ENCODE data around the gene ADARB2.

Gene ADARB2

DNA sequence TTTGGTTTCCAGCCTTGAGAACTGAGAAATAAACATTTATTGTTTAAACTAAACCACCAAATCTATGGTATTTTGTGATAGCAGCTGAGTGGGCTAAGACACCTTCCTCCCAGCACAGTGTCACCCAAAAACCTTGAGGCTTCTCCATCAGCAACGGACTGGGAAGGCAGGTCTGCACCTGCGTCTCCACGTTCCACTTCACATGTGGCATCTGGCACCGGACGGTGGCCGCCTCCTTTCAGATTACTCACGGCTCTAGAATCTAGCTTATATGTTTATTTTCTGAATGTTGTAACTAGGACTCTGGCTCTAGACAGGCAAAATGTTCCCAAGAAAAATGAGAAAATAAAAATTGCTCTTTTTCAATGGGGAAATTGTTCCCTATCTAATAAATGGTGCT lies 201.0 kb downstream of the ADARB2 start:
- H3K4me3 Mint-ChIP-seq: no peak overlapping the region
- H3K9me3 Mint-ChIP-seq: no peaks in the 10 kb centered on the region
- H3K4me1 Mint-ChIP-seq (ENCODE audit: low read depth): no peaks in the 10 kb centered on the region

DNA sequence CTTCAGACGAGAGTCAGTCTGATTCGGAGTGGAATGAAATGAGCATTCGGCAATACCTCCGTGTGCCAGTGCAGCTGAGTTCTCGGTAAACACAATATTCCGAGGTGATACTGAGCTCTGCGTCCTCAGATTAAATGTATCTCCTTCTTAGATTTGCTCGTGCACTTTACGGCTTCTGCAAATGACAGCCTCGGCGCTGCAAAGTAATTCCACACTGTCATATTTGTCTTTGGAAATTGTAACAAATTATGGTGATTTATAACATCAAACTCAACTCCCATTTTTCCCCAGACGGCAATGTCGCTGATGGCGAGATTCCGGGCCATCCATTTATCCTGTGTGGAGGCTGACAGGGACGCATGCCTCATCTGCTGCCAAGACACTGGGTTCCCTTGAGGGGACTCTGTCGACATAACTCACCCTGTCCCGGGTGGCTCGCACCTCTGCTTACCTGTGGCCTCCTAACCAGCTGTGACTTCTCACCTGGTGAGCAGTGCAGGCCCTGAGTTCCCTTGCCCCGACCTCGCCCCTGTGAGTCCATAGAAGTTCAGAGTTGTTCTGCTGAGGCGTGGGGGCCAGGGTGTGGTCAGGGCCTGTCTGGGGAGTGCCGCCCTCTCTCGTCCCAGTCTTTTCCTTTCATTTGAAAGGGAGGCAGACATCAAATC lies 201.9 kb downstream of the ADARB2 start:
- Mint-ChIP-seq H3K27me3 (no peaks in the 10 kb centered on the region), H3K36me3 (ENCODE audit: low read depth) (no peaks in the 10 kb centered on the region), H3K4me1 (ENCODE audit: low read depth) (no peaks in the 10 kb centered on the region), H3K4me3 (no peak overlapping the region), H3K9me3 (no peaks in the 10 kb centered on the region), H3K27ac (no peak overlapping the region)
- intact Hi-C loops (cut with micrococcal nuclease): no loop called here

More for the DNA sequence above, 201.0 kb downstream of the ADARB2 start:
- intact Hi-C loops (cut with micrococcal nuclease): no loop called here
- H3K27ac Mint-ChIP-seq: no peak overlapping the region
- H3K36me3 Mint-ChIP-seq (ENCODE audit: low read depth): no peaks in the 10 kb centered on the region
- no peaks in the 10 kb centered on the region for H3K27me3 Mint-ChIP-seq

DNA sequence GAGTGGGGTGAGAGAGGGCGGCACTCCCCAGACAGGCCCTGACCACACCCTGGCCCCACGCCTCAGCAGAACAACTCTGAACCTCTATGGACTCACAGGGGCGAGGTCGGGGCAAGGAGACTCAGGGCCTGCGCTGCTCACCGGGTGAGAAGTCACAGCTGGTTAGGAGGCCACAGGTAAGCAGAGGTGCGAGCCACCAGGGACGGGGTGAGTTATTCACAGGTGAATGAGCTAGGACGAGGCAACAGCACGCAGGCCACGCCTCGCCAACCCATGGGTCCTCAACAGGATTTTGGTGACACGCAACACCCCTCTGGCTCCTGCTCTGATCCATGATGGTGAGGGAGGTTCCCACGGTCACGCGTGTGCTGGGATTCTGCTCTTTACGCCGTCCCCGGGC lies 202.5 kb downstream of the ADARB2 start:
- intact Hi-C loops (cut with micrococcal nuclease): no loop called here
- Mint-ChIP-seq H3K4me1 (ENCODE audit: low read depth) (no peaks in the 10 kb centered on the region), H3K9me3 (no peaks in the 10 kb centered on the region), H3K27me3 (no peaks in the 10 kb centered on the region), H3K4me3 (no peak overlapping the region), H3K36me3 (ENCODE audit: low read depth) (no peaks in the 10 kb centered on the region), H3K27ac (no peak overlapping the region)

DNA sequence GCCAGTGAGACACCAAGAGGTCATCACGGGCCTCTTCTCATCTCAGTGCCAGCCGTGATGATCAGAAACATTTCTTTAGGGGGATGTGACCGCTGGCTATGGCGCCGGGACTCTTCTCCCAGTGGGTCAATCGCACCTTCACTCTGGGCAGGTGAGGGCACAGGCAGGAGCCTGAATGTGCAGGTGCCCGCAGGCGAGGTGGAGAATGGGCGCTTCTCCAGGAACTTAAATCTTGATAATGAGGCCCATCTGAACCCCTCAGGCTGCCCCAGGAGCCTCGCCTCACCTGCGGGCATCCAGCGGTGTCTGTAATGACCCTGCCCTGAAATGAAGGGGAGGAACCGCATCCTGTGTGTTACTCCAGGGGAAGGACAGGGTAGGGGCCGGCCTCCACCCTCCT lies 204.7 kb downstream of the ADARB2 start:
- Mint-ChIP-seq H3K27ac (no peak overlapping the region), H3K36me3 (ENCODE audit: low read depth) (no peaks in the 10 kb centered on the region), H3K27me3 (no peaks in the 10 kb centered on the region), H3K4me3 (no peak overlapping the region), H3K4me1 (ENCODE audit: low read depth) (no peaks in the 10 kb centered on the region), H3K9me3 (no peaks in the 10 kb centered on the region)
- intact Hi-C loops (cut with micrococcal nuclease): no loop called here

DNA sequence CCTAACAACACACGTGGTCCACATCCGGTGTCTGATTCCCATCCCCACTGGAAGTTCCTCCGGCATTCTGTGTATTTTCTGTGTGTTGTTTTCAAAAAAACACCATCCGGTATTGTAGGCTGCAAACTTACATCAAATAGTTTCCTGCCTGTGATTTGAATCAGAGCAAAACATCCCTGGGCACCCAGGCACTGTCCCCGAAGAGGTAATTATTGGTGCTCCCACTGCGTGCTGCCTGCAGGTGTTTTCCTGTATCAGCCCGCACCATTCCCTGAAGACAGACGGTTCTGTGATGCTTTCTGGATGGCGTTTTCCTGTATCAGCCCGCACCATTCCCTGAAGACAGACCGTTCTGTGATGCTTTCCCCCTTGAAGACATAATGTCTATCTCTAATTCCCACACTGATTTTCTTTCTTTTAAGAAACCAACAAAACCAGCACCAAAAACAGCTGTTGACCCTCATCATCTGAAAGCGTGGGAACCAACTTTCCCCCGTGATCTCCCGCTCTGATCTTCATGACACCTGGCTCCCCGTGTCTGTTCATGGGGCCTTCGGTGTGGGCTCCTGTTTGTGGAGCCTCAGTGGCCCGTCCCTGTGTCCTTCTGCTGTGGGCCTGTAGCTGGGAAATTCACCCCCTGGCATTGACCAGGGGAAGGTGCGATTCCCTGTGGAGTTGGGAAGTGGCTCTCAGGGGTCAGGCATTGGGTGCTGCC lies 205.3 kb downstream of the ADARB2 start:
- no peak overlapping the region for H3K27ac Mint-ChIP-seq
- H3K9me3 Mint-ChIP-seq: no peaks in the 10 kb centered on the region
- H3K4me3 Mint-ChIP-seq: no peak overlapping the region
- intact Hi-C loops (cut with micrococcal nuclease): no loop called here
- no peaks in the 10 kb centered on the region for H3K27me3 Mint-ChIP-seq
- no peaks in the 10 kb centered on the region for H3K36me3 Mint-ChIP-seq (ENCODE audit: low read depth)
- no peaks in the 10 kb centered on the region for H3K4me1 Mint-ChIP-seq (ENCODE audit: low read depth)

DNA sequence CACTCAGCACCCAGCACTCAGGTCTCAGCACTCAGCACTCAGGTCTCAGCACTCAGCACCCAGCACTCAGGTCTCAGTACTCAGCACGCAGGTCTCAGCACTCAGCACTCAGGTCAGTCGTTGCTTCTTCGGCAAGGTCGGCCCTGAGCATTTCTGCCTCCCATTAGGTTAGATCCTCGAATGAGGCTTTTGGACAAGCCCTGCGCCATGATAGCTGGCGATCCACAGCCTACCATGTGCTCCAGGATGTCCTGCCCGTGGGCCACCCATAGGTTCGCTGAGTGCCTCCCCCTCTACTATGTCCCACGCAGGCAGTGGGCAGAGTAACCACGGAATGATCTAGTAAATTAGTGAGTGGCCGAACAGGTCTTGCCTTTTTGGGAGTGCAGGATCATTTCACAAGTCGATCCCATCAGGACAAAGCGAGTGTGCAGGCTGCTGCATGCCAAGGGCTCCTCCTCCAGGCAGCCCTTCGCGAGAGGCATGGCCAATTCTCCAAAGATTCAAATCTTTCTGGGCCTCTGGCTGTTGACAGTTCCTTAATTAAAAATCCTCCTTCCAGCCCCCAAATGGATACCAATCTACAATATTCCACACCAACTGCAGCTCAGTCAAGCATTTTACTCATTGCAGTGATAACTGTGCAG lies 206.3 kb downstream of the ADARB2 start:
- Mint-ChIP-seq H3K4me1 (ENCODE audit: low read depth) (no peaks in the 10 kb centered on the region), H3K27ac (no peak overlapping the region), H3K4me3 (no peak overlapping the region), H3K36me3 (ENCODE audit: low read depth) (no peaks in the 10 kb centered on the region), H3K9me3 (no peaks in the 10 kb centered on the region), H3K27me3 (no peaks in the 10 kb centered on the region)
- intact Hi-C loops (cut with micrococcal nuclease): no loop called here

DNA sequence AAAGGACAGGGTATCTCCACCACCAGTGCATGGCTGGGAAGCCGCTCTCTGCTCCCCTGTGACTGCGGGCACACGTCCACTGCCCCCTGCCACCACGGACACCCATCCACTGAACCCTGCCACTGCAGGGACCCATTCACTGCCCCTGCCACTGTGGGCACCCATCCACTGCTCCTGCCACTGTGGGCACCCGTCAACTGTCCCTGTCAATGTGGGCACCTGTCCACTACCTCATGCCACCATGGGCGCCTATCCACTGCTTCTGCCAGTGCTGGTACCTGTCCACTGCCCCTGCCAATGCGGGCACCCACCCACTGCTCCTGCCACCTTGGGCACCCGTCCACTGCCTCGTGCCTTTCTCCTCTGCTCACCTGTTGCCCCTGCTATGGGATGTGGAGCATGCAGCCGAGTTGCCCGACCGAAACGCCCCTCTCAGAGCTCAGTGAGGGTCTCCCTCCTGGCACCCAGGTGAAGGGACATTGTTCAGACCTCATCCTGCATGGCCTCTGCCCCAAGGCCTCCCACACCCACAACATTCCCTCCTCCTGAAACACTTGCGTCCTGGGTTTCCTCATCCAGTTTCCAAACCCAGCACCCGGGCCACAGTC lies 207.4 kb downstream of the ADARB2 start:
- H3K27me3 Mint-ChIP-seq: no peaks in the 10 kb centered on the region
- no peaks in the 10 kb centered on the region for H3K4me1 Mint-ChIP-seq (ENCODE audit: low read depth)
- H3K27ac Mint-ChIP-seq: no peak overlapping the region
- no peaks in the 10 kb centered on the region for H3K36me3 Mint-ChIP-seq (ENCODE audit: low read depth)
- intact Hi-C loops (cut with micrococcal nuclease): no loop called here
- H3K9me3 Mint-ChIP-seq: no peaks in the 10 kb centered on the region
- H3K4me3 Mint-ChIP-seq: no peak overlapping the region

DNA sequence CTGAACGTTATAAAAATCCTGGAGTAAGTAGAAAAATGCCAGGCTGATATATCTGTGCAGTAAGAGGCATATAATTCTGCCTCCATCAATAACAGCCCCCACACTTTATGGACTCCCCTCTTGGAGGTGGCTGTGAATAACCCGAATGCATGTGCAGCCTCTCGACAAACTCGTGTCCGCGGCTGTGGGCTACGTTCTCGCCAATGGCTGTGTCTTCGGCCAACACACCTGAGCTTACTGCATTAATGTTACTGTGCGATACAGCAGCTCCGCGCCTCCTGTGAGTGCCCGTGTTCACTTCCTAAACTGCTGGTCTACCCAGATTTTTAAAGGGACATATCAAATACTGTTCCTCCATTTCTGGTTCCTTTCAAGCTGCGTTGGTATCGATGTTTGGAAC lies 209.4 kb downstream of the ADARB2 start:
- Mint-ChIP-seq H3K9me3 (no peaks in the 10 kb centered on the region), H3K36me3 (ENCODE audit: low read depth) (no peaks in the 10 kb centered on the region), H3K27ac (no peak overlapping the region), H3K4me1 (ENCODE audit: low read depth) (no peaks in the 10 kb centered on the region), H3K27me3 (no peaks in the 10 kb centered on the region), H3K4me3 (no peak overlapping the region)
- intact Hi-C loops (cut with micrococcal nuclease): no loop called here

DNA sequence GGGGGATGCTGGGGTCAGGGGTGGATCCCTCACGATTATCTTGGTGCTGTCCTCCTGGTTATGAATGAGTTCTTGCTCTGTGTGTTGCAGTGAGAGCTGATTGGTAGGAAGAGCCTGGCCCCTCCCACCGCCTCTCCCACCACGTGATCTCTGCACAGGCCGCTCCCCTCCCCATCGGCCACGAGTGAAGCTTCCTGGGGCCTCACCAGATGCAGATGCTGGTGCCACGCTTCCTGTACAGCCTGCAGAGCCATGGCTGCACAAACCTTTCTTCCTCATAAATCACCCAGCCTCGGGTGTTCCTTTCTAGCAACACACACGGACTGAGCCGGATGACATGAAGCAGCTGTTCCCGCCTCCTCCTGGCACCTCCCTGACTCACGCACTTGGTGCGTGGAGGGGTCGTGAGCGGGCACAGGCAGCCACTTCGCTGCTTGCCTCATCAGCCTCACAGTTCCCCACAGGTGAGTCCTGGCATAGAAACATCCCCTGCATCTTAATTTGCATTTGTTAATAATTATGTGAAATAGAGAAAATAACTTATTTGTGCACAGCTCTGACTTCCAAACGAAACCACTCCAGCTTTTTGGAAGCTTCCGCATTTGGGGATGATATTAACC lies 210.8 kb downstream of the ADARB2 start:
- Mint-ChIP-seq H3K4me3 (no peak overlapping the region), H3K4me1 (ENCODE audit: low read depth) (no peaks in the 10 kb centered on the region), H3K36me3 (ENCODE audit: low read depth) (no peaks in the 10 kb centered on the region), H3K27ac (no peak overlapping the region), H3K27me3 (no peaks in the 10 kb centered on the region), H3K9me3 (no peaks in the 10 kb centered on the region)
- intact Hi-C loops (cut with micrococcal nuclease): no loop called here

DNA sequence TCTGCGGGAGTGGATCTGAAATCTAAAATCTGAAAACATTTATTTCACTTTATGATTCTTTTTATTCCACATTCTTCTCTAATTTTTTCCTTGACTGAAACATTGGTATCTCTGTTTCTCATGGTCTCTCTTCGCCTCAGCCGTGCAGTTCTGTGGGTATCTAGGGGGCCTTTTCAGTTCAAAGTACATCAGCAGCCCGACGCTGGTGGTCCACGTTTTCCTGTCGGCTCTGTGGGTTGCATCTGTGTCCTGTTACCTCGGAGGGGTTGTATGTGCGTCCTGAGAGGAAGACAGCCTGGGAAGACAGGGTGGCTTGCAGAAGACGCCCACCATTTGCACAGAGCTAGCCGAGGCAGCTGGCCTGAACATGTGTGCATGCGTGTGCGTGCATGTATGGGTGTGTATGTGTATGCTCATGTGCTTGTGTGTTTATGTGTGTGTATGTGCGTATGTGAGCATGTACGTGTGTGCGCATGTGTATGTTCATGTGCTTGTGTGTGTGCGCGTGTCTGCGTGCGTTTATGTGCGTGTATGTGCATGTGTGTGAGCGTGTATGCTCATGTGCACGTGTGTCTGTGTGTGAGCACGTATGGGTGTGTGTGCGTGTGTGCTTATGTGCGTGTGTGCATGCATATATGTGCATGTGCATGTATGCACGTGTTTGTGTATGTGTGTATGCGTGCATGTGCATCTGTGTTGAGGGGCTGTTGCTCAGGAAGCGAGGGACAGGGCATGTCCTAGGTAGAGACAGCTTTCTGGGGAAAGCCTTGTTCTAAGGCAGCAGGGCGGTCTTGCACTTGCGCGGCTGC lies 211.8 kb downstream of the ADARB2 start:
- no peaks in the 10 kb centered on the region for H3K36me3 Mint-ChIP-seq (ENCODE audit: low read depth)
- intact Hi-C loops (cut with micrococcal nuclease): no loop called here
- H3K4me1 Mint-ChIP-seq (ENCODE audit: low read depth): no peaks in the 10 kb centered on the region
- no peak overlapping the region for H3K4me3 Mint-ChIP-seq
- H3K9me3 Mint-ChIP-seq: no peaks in the 10 kb centered on the region
- no peaks in the 10 kb centered on the region for H3K27me3 Mint-ChIP-seq
- H3K27ac Mint-ChIP-seq: no peak overlapping the region

DNA sequence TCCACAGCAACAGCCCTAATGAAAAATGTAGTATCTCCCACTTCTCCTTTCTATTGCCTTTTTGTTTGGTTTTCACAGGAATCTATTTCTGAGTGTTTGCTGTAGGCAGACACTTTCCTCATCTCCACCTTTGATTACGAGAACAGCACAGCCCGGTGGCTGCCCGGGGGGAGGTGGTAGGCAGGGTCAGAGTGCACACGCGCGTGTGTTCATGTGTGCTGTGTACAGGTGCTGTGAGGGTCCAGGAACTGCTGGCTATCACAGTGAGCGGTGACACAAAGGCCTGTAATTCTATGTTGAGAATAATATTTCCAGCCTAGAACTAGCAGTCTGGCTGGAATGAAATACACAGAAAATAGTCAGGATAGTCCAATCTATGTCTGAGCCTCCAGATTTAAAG lies 212.8 kb downstream of the ADARB2 start:
- Mint-ChIP-seq H3K4me1 (ENCODE audit: low read depth) (no peaks in the 10 kb centered on the region), H3K27ac (no peak overlapping the region), H3K4me3 (no peak overlapping the region), H3K27me3 (no peaks in the 10 kb centered on the region), H3K36me3 (ENCODE audit: low read depth) (no peaks in the 10 kb centered on the region), H3K9me3 (no peaks in the 10 kb centered on the region)
- intact Hi-C loops (cut with micrococcal nuclease): no loop called here

DNA sequence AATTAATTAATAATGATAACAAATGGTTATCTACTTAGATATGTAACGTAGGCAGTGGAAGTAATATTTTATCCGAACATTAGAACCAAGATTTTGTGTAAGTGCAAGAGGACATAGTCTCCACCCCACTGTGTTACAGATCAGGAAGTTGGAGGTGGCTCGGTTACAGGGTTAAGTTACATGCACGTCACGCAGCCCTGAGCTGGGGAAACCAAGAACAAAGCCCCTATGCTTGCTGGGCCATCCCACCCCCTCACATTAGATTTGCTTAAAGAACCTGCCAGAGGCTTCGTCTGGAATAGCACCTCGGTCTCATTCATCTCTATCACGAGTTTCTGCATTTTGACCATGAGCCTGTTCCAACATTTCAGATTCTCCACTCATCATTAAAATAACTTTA lies 214.1 kb downstream of the ADARB2 start:
- intact Hi-C loops (cut with micrococcal nuclease): no loop called here
- Mint-ChIP-seq H3K27ac (no peak overlapping the region), H3K36me3 (ENCODE audit: low read depth) (no peaks in the 10 kb centered on the region), H3K4me3 (no peak overlapping the region), H3K9me3 (no peaks in the 10 kb centered on the region), H3K4me1 (ENCODE audit: low read depth) (no peaks in the 10 kb centered on the region), H3K27me3 (no peaks in the 10 kb centered on the region)

DNA sequence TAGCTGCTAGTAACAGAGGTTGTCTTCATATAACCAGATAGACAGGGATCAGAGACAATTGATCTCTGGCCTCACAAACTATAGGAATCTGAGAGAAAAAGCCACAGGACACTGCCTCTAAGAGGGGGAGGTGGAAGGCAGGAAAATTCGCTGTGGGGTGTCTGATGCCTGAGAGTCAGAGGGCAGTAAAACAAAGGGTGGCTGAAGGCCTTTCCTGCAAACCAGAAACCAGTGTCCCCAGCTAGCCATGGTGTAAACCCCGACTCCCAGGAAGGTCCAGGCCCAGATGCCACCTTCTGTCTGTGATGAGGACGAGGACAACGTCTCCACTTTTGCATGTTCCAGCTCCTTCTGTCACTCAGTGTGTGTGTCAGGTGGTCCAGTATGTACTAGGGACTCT lies 215.1 kb downstream of the ADARB2 start:
- no peaks in the 10 kb centered on the region for H3K9me3 Mint-ChIP-seq
- intact Hi-C loops (cut with micrococcal nuclease): no loop called here
- H3K27ac Mint-ChIP-seq: no peak overlapping the region
- H3K4me1 Mint-ChIP-seq (ENCODE audit: low read depth): no peaks in the 10 kb centered on the region
- H3K27me3 Mint-ChIP-seq: no peaks in the 10 kb centered on the region
- H3K4me3 Mint-ChIP-seq: no peak overlapping the region
- H3K36me3 Mint-ChIP-seq (ENCODE audit: low read depth): no peaks in the 10 kb centered on the region

All from dendritic cell treated with granulocyte-macrophage colony-stimulating factor and Interleukin-4, amounts not matched to agents 40 ng/mL and 50 ng/mL, for 4 days (primary cell).